Measurements from ENCODE around the gene NRIP1. TPM values are rescaled to one million over a fixed set of nuclear protein-coding genes. Genes with fewer than 3 reads are reported as not detected.

Gene NRIP1
- total RNA-seq, 2 experiments from 2014 or later: 18.9 to 20.1 TPM

- peak overlapping the region; percentile 59 for H3K27ac Mint-ChIP-seq
- POLR2A ChIA-PET: interaction anchor here (4.7 kb wide), 1 partner anchor 13 kb away, joined by 40 read pairs; the partner anchor contains the start of gene NRIP1
- peaks cover 5% of the 10 kb centered on the region for H3K36me3 Mint-ChIP-seq (ENCODE audit: low read depth)
- H3K9me3 Mint-ChIP-seq (ENCODE audit: insufficient read depth): no peaks in the 10 kb centered on the region
- CTCF ChIA-PET: interaction anchor here (1.0 to 1.5 kb wide), 4 partner anchors 45 to 430 kb away, joined by 3 to 5 read pairs (median 4); no protein-coding TSS in a partner anchor
- DNase-seq (no peak), ATAC-seq (no peak)
- peak overlapping the region; percentile 60 for H3K4me3 Mint-ChIP-seq
- no peaks in the 10 kb centered on the region for H3K27me3 Mint-ChIP-seq (ENCODE audit: low read depth)
- peaks cover 67% of the 10 kb centered on the region for H3K4me1 Mint-ChIP-seq (ENCODE audit: low read depth)
Observed at GRCh38 chr21:15052459-15052763, 12.4 kb downstream of the NRIP1 start.

- DNase-seq (no peak), ATAC-seq (peak; percentile 75)
- Mint-ChIP-seq H3K9me3 (ENCODE audit: insufficient read depth) (peaks cover 2% of the 10 kb centered on the region), H3K36me3 (ENCODE audit: low read depth) (peaks cover 7% of the 10 kb centered on the region), H3K4me1 (ENCODE audit: low read depth) (peaks cover 61% of the 10 kb centered on the region), H3K27me3 (ENCODE audit: low read depth) (no peaks in the 10 kb centered on the region), H3K4me3 (peak overlapping the region; percentile 60), H3K27ac (peak overlapping the region; percentile 59)
- ChIA-PET POLR2A (interaction anchor here (4.7 kb wide), 1 partner anchor 13 kb away, joined by 40 read pairs; the partner anchor contains the start of gene NRIP1), CTCF (interaction anchor here (1.0 to 1.5 kb wide), 4 partner anchors 44 to 431 kb away, joined by 3 to 5 read pairs (median 4); no protein-coding TSS in a partner anchor)
Observed at GRCh38 chr21:15051644-15052458, 12.9 kb downstream of the NRIP1 start.

GRCh38 chr21:15050568-15051377 lies 14.0 kb downstream of the NRIP1 start:
- DNase-seq (no peak), ATAC-seq (peak; percentile 41)
- H3K9me3 Mint-ChIP-seq (ENCODE audit: insufficient read depth): peaks cover 10% of the 10 kb centered on the region
- no peaks in the 10 kb centered on the region for H3K27me3 Mint-ChIP-seq (ENCODE audit: low read depth)
- peaks cover 17% of the 10 kb centered on the region for H3K36me3 Mint-ChIP-seq (ENCODE audit: low read depth)
- peaks cover 54% of the 10 kb centered on the region for H3K4me1 Mint-ChIP-seq (ENCODE audit: low read depth)
- H3K27ac Mint-ChIP-seq: no peak overlapping the region
- peak overlapping the region; percentile 23 for H3K4me3 Mint-ChIP-seq
- ChIA-PET CTCF (interaction anchor here (1.0 to 1.5 kb wide), 3 partner anchors 11 to 432 kb away, joined by 3 to 5 read pairs (median 5); no protein-coding TSS in a partner anchor), POLR2A (interaction anchor here (4.7 kb wide), 1 partner anchor 14 kb away, joined by 40 read pairs; the partner anchor contains the start of gene NRIP1)

- DNase-seq: no peak
- Mint-ChIP-seq H3K36me3 (ENCODE audit: low read depth) (peaks cover 35% of the 10 kb centered on the region), H3K9me3 (ENCODE audit: insufficient read depth) (peaks cover 10% of the 10 kb centered on the region), H3K4me1 (ENCODE audit: low read depth) (peaks cover 4% of the 10 kb centered on the region), H3K27me3 (ENCODE audit: low read depth) (no peaks in the 10 kb centered on the region), H3K27ac (no peak overlapping the region), H3K4me3 (no peak overlapping the region)
- ChIA-PET POLR2A (interaction anchor here (0.6 kb wide), 1 partner anchor 226 kb away, joined by 6 read pairs; no protein-coding TSS in a partner anchor), CTCF (no interaction called here)
- no peak for ATAC-seq
Observed at GRCh38 chr21:15045017-15045416, 19.8 kb downstream of the NRIP1 start.

- Mint-ChIP-seq H3K9me3 (ENCODE audit: insufficient read depth) (peaks cover 16% of the 10 kb centered on the region), H3K36me3 (ENCODE audit: low read depth) (peaks cover 45% of the 10 kb centered on the region), H3K4me3 (no peak overlapping the region), H3K27ac (no peak overlapping the region), H3K4me1 (ENCODE audit: low read depth) (no peaks in the 10 kb centered on the region), H3K27me3 (ENCODE audit: low read depth) (no peaks in the 10 kb centered on the region)
- ATAC-seq (no peak), DNase-seq (no peak)
- ChIA-PET CTCF (no interaction called here), POLR2A (interaction anchor here (1.2 kb wide), 1 partner anchor 23 kb away, joined by 5 read pairs; the partner anchor contains the start of gene NRIP1)
Observed at GRCh38 chr21:15042531-15042930, 22.3 kb downstream of the NRIP1 start.

- Mint-ChIP-seq H3K4me1 (ENCODE audit: low read depth) (peaks cover 4% of the 10 kb centered on the region), H3K27ac (no peak overlapping the region), H3K9me3 (ENCODE audit: insufficient read depth) (peaks cover 6% of the 10 kb centered on the region), H3K27me3 (ENCODE audit: low read depth) (no peaks in the 10 kb centered on the region), H3K4me3 (no peak overlapping the region), H3K36me3 (ENCODE audit: low read depth) (peaks cover 29% of the 10 kb centered on the region)
- ChIA-PET CTCF (interaction anchor here (1.1 kb wide), 1 partner anchor 11 kb away, joined by 3 read pairs; no protein-coding TSS in a partner anchor), POLR2A (no interaction called here)
- DNase-seq (no peak), ATAC-seq (no peak)
Observed at GRCh38 chr21:15039607-15040299, 25.0 kb downstream of the NRIP1 start.

GRCh38 chr21:15037900-15038293 lies 26.9 kb downstream of the NRIP1 start:
- Mint-ChIP-seq H3K4me1 (ENCODE audit: low read depth) (peaks cover 9% of the 10 kb centered on the region), H3K9me3 (ENCODE audit: insufficient read depth) (peaks cover 6% of the 10 kb centered on the region), H3K36me3 (ENCODE audit: low read depth) (peaks cover 28% of the 10 kb centered on the region), H3K27me3 (ENCODE audit: low read depth) (no peaks in the 10 kb centered on the region), H3K27ac (no peak overlapping the region), H3K4me3 (no peak overlapping the region)
- ChIA-PET CTCF (interaction anchor here (0.7 to 1.3 kb wide), 2 partner anchors 33 to 52 kb away, joined by 3 read pairs; no protein-coding TSS in a partner anchor), POLR2A (no interaction called here)
- DNase-seq (no peak), ATAC-seq (no peak)

- CTCF ChIA-PET: no interaction called here
Observed at GRCh38 chr21:15037095-15037899, 27.5 kb downstream of the NRIP1 start.

GRCh38 chr21:15036189-15036588 lies 28.6 kb downstream of the NRIP1 start:
- Mint-ChIP-seq H3K27me3 (ENCODE audit: low read depth) (no peaks in the 10 kb centered on the region), H3K4me1 (ENCODE audit: low read depth) (peaks cover 15% of the 10 kb centered on the region), H3K27ac (no peak overlapping the region), H3K4me3 (no peak overlapping the region), H3K36me3 (ENCODE audit: low read depth) (peaks cover 22% of the 10 kb centered on the region), H3K9me3 (ENCODE audit: insufficient read depth) (peaks cover 6% of the 10 kb centered on the region)
- no peak for ATAC-seq
- POLR2A ChIA-PET: no interaction called here
- no peak for DNase-seq
- CTCF ChIA-PET: no interaction called here

More at GRCh38 chr21:15037095-15037899, 27.5 kb downstream of the NRIP1 start:
- no peak overlapping the region for H3K27ac Mint-ChIP-seq
- H3K36me3 Mint-ChIP-seq (ENCODE audit: low read depth): peaks cover 22% of the 10 kb centered on the region
- no peaks in the 10 kb centered on the region for H3K27me3 Mint-ChIP-seq (ENCODE audit: low read depth)
- POLR2A ChIA-PET: no interaction called here
- H3K4me3 Mint-ChIP-seq: no peak overlapping the region
- DNase-seq: no peak
- no peak for ATAC-seq
- peaks cover 11% of the 10 kb centered on the region for H3K4me1 Mint-ChIP-seq (ENCODE audit: low read depth)
- peaks cover 6% of the 10 kb centered on the region for H3K9me3 Mint-ChIP-seq (ENCODE audit: insufficient read depth)

GRCh38 chr21:15034126-15034853 lies 30.5 kb downstream of the NRIP1 start:
- peaks cover 16% of the 10 kb centered on the region for H3K36me3 Mint-ChIP-seq (ENCODE audit: low read depth)
- peaks cover 15% of the 10 kb centered on the region for H3K4me1 Mint-ChIP-seq (ENCODE audit: low read depth)
- no peaks in the 10 kb centered on the region for H3K27me3 Mint-ChIP-seq (ENCODE audit: low read depth)
- peaks cover 3% of the 10 kb centered on the region for H3K9me3 Mint-ChIP-seq (ENCODE audit: insufficient read depth)
- no peak overlapping the region for H3K27ac Mint-ChIP-seq
- ATAC-seq: no peak
- CTCF ChIA-PET: interaction anchor here (1.1 kb wide), 1 partner anchor 35 kb away, joined by 3 read pairs; no protein-coding TSS in a partner anchor
- DNase-seq: no peak
- POLR2A ChIA-PET: no interaction called here
- no peak overlapping the region for H3K4me3 Mint-ChIP-seq
